GM18520 (cell line): ENCODE data around the gene PACSIN3.

ENCODE experiments used
- ATAC-seq: cut with Tn5 transposase; IDR thresholded peaks from one replicate; pipeline ENCODE4 v1.9.1; 2021; ENCODE audit not compliant: unreplicated experiment

Gene PACSIN3

DNA sequence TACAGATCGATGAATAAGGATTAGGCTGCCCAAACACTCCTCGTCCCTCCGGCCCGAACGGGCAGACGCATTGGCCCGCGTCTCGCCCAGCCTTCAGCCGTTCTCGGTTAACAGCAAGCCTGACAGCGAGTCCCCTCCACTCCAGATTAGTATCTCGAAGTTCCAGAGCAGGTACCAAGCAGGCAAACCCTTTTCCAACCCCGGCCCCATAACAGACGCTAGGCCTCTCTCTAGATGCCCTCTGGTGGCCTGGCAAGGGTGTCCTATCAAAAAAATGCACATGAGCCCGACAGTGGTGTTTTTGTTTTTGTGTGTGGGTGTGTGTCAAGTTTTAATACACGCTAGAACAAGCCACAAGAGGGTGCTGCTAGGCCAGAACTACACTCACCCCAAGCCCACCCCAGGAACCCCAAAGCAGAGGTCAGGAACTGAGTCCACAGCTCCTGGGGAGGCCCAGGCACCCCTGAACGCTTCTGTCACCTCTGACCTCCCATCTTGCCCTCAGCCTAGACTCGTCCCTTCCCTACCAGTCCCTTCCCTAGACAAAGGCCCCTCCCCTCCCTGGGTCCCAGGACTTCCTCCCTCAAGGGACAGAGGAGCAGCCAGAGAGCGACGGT lies 8.9 kb downstream of the PACSIN3 start:
- peak; percentile 35 for ATAC-seq

DNA sequence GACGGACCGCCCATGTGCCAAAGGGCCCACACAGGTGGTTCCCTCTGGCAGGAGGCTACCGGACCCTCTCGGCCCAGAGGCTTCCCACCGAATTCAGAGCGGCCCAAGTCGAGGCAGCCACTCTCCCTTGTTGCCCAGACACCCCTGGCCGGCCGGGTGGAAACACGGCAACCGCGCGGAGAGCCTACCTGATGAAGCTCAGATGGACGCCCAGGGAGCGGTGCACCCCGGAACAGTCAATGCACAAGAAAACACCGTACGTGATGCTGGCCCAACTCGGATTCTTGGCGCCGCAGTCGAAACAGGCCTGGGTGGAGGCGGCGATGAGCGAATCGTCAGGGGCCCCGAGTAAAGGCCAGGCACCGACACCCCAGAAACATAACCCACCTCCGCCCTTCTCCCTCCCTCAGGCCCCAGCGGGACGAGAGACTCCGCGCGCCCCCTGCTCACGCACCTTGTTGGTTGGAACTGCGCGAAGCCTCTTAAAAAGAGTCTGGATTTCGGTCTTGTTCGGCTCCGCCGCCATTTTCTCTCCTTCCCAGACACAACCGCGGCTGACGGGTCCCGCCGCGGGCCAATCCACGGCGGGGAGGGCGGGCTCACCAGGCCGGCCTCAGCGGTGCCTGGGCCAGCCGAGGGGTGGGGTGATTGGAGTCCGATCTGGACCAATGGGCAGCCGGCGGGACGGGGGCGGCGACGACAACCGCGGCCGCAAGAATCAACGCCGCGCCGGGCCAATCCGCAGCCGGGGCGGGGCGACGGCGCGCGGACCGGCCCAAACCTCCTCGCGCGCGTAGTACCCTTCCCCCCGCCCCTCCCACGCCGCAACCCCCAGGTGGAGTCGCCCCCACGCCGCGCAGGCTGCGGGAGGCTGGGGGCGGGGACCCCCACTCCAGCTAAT lies 9.7 kb downstream of the PACSIN3 start, which contains the start of gene ARFGAP2:
ARFGAP2 (minus strand) TSS at position 552 of the 901 bp plus-strand sequence; CDS start at position 526, 26 bp downstream.
- ATAC-seq = peak; percentile 87

DNA sequence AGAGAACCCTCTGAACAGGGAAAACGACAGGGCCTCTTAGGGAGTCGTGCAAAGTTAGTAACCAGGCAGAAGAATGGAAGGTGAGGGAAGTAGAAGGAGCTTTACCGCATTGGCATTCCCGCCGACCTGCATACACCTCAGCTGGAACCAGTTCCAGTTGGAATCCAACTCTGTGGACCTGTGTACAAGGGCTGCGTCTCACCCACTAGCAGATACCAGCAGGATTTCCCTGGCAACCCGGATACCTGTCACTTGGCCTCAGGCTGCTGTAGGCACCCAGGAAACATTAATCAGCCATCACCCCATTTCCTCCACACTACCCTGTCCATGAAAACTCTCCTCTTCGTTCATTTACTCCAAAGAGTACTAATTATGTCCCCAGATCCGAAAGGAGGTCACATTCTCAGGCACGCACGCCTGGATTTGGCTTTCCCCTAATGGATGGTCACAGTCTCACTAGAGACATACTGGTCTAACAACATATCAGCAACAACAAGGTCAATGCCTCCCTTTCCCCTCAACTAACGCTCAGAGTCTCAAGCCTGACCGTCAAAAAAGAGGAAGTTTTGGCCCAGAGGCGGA lies 10.4 kb downstream of the PACSIN3 start:
- no peak for ATAC-seq

DNA sequence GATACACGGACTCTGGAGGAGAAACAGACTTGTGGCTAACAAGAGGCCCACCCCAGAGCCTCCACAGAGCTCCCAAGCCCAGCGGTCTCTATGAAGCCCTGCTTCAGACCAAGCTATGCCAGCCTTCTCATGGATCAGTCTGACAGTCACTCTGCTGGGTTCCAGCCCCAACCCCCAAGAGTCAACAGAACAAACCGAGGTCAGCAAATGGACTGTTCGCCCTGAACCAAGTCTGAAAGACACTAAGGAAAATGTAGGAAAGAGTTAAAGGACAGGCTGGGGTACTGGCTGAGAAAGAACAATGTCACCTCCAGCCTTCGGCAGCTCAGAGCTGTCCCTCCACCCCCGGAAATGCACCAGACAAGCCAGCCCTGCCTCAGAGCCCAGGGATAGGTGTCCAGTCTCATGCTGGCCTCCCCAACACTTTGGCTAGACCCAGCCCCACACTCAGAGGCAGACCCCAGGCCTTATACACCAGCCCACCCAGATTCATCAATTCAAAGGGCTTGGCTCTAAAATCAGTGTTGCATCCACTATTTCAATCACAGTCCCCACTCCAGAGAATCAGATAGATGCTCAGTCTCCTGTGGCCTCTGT lies 13.4 kb downstream of the PACSIN3 start:
- no peak for ATAC-seq

DNA sequence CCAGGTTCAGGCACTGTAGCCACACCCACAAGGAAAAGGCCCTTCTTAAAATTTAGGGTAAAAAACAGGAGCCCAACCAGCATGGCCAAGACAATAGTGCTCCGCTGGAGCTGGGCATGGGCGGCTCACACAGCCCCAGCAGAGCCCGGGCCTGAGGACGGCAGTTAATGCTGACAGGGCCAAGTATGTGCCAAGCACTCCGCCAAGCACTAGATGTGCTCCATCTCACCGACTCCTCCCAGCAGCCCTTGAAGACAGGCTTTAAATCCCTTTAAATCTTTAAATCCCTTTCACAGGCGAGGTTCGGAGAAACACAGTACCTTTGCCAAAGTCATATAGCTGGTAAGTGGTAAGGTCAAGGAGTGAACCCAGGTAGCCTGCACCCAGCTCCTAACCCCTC lies 14.4 kb downstream of the PACSIN3 start:
- ATAC-seq = no peak

DNA sequence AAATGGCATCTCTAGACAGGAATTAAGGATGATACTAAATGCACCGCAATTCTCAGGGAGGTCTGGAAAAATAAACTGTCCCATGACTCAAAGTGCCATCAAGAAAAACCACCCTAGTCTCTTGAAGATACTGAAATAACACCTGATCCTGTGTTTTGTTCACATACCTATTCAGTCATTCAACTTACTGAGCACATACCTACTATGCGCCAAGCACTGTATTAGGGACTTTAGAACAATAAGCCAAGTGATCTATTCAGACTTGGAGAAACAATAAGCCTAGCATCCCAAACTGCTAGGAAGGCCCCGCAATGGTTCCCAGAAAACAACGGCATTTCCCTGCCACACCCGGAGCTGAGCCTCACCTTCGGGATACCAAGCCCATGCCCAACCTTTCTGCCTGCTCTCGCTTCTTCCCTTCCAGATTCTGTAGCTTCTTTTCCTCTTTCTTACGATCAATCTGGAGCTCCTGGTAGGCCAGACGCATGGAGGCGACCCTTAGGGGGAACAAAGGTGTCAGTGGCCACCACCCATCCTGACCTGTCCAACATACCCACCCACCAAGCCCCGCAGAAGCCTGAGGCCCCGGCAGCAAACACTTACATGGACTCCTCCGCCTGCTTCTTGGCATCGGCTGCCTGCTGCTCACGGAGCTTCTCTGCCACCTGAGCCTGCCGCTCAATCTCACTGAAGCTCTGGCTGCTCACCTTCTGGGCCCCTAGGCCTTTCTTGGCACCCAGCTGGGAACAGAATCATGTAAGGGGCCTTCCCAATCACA lies 15.0 kb downstream of the PACSIN3 start:
- no peak for ATAC-seq

DNA sequence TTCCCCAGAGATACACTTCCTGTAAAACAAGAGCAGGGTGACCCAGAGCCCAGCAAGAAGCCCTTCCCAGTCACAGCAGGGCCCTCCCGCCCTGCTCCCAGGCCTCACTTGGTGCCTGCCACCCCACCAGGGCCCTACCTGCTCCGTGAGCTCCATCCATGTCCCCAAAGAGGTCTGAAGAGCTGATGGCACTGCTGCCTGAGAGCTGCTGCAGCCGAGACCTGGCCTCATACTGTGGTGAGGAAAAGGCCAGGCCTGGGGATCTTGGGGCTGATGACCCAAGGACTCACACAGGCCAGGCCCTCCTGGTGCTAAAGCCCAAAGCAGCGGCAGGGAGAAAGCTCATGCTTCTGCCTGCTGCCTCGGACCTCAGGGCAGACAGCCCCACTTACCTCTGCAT lies 19.9 kb downstream of the PACSIN3 start:
- ATAC-seq = no peak

DNA sequence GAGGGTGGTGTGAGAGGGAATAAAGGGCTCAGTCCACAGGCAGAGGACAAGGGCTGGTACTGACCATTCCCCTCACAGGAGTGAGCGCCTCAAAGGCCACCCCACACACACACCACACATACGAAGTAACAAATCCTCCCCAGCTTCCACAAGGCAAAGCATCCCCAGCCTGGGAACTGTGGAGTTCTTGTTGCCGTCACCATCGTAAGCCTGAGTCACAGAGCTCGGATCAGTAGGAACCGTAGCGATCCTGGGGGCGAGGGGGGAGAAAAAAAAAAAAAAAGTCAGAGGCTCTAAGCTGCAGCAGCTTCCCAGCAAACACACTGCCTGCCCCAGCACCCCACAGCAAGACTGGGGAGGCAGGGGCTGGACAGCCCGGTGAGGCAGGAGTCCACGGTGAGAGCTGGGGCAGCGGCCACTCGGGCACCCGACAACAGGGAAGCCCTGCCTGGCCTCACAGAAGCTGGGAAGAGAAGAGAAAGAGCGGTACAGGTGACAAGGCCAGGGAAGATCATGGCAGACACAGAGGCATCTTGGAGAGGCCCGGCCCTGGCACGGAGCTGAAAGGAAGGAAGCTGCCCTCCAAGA lies 20.9 kb downstream of the PACSIN3 start:
- no peak for ATAC-seq

DNA sequence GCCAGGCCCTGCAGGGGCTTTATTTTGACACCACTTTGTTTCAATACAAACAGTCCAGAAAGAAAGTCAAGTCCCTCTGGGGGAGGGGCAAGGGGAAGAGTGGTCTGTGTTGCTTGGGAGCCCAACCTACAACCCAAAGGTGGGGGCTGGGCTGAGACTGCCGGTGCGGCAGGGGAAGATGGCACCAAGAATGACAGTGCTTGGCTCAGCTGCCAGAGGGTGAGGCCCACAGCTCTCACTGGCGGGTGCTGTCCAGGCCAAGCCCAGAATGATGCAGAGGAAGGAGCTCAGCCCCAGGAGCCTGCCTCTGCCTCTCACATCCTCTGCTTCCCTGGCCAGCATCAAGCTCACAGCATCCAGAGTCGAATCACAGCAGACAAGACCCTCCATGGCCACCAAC lies 21.9 kb downstream of the PACSIN3 start:
- ATAC-seq = no peak

GRCh38 chr11:47163898-47164297 lies 22.3 kb downstream of the PACSIN3 start:
- ATAC-seq = no peak

DNA sequence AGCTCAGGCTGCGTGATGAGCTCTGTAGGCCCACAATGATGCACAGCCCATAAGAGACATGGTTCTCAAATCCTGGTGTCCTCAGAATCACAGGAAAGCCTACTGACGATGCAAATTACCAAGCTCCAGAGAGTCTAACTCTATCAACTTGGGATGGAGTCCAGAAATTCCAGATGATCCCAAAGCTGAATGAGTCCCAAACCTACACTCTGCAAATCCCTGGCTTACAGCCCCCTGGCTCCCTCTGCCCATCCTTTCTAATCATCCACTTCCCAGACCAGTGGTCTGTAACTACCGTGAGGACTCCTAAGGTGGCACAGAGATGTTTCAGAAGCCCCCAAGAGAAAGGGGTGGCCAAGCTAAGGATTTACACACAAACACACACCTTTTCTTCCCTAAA lies 23.0 kb downstream of the PACSIN3 start:
- no peak for ATAC-seq

- ATAC-seq = no peak
These were observed 23.8 kb downstream of the PACSIN3 start for GRCh38 chr11:47162426-47162825.

DNA sequence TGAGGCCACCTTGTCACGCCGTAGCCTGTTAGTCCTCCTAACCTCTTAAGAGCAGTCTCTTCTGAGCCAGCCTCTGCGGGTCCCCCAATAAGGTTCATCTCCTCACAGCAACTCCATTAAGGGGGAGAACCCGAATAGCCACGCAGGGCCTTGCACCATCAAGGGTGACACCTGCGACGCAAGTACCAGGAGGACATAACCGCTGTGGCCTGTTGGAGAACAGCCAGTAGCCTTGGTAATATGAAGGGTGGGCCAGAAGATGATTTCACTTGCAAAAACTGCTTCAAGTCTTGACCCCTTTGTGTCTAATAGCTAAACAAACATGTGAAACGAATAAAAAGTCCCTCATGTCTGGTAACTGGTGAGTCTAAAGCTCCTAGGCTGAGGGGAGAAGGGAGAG lies 24.3 kb downstream of the PACSIN3 start:
- no peak for ATAC-seq

DNA sequence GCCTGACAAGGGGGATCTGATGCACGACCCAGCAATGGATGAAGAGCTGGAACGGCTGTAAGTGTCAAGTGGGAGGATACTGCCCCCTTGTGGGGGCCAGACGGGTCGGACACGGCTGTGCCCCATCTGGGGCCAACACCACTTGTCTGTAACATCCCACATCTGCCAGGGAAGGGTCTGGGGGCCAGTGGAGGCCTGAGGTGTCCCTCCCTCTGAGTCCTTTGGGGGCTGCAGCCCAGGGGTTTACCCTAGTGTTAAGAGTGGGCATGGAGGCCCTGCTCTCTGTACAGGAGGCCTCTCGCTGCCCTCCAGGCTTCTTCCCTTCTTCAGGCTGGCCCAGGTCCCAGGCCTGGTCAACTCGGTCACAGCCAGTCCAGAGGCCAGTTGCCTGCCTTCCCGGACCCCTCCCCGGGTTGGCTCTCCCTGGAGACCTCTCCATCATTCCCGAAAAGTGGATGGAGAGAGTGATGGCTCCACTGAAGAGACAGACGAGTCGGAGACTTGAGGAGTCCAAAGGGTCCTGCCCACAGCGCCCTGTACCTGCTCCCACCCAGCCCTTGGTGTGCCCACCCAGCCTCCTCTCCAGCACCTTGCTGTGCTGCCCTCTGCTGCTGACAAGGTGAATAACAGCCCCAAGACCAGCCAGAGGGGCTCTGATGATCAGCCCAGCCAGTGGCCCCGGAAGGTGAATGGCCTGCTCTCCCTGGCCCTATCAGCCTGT lies 24.9 kb downstream of the PACSIN3 start:
- no peak for ATAC-seq

GRCh38 chr11:47160753-47161133 lies 25.5 kb downstream of the PACSIN3 start:
- ATAC-seq = no peak

- no peak for ATAC-seq
These were observed 28.0 kb downstream of the PACSIN3 start for GRCh38 chr11:47158242-47158641.

DNA sequence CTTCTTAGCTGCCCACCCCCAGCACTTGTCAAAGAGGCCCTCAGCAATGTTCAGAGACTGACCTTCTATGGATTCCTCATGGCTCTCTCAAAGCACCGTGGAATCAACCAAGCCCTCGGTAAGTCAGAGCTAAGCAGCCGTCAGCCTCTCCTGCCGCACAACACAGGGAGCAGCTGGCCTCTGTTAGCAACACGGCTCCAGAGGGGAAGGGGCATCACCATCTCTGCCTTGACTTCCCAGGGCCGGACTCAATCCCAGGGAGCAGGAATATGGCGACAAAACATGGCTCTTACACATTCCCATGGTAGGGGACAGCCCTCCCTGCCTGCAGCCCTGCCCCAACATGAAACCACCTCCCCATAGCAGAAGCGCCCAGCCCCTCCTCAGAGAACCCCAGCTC lies 28.4 kb downstream of the PACSIN3 start:
- no peak for ATAC-seq

- ATAC-seq = no peak
These were observed 29.3 kb downstream of the PACSIN3 start for GRCh38 chr11:47156951-47157350.

DNA sequence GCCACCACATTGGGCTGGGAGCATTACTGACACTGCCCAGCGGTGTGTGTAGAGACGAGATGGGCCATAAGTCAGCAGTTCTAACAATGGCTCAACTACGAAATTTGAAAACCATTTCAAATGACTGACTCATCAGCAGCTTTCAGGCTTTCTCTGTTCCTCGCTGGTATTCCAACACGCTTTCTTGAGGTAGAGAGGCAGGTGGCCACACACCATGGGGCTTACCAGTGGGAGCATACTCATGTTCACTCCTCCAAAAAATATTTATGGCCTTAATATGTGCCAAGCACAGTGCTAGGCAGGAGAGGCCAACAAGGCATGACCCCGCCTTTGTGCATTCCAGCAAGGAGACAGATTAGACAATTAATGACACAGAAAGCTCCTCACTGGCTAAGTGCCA lies 29.9 kb downstream of the PACSIN3 start:
- ATAC-seq = no peak

- no peak for ATAC-seq
These were observed 30.4 kb downstream of the PACSIN3 start for GRCh38 chr11:47155879-47156278.
